ENCODE data around the gene HINT2.

The HINT2 gene

DNA sequence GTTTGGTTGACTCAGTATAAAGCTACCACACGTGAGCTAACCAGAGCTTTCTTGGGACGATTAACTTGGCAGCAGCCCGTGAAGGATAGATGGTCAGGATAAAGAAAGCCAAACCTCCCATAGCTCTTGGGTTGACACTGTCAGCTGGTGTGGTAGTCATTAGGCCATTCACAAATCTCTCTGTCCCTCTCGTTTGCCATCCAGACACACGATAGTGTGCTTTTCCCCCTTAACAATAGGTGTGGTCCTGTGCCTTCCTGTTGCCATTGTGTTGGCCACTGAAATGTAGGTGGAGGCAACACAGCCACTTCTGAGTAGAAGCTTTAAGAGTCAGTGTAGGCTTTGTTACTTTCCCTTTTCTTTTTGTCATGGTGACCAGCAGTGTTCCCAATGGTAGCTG, 43.6 kb upstream of the HINT2 start:
- no peak for FAIRE-seq
- no peak for DNase-seq (ENCODE audit: insufficient read length, low spot score)
- TF ChIP-seq, protein P1, sequence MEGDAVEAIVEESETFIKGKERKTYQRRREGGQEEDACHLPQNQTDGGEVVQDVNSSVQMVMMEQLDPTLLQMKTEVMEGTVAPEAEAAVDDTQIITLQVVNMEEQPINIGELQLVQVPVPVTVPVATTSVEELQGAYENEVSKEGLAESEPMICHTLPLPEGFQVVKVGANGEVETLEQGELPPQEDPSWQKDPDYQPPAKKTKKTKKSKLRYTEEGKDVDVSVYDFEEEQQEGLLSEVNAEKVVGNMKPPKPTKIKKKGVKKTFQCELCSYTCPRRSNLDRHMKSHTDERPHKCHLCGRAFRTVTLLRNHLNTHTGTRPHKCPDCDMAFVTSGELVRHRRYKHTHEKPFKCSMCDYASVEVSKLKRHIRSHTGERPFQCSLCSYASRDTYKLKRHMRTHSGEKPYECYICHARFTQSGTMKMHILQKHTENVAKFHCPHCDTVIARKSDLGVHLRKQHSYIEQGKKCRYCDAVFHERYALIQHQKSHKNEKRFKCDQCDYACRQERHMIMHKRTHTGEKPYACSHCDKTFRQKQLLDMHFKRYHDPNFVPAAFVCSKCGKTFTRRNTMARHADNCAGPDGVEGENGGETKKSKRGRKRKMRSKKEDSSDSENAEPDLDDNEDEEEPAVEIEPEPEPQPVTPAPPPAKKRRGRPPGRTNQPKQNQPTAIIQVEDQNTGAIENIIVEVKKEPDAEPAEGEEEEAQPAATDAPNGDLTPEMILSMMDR (IDR thresholded peaks at IDR 0.05; ENCODE audit: insufficient read depth, missing control alignments) = no peak

DNA sequence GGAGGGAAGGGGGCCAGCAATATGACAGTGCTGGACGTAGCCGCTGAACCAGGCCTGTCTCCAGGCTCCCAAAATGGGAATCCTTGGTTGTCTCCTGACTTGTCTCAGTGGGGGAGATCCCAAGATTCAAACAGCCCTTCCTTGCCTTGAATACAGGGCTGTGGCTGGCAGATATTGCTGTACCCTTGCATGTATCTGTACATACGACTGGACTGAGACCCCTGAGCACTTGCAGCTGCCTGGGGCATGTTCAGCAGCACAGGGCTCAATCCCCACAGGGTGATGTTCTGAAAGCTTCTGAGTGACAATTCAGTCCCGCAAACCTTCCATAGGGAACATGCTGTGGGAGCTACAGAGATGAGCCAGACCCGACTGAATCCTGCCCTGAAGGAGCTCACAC, 42.0 kb upstream of the HINT2 start:
- no peak for FAIRE-seq

DNA sequence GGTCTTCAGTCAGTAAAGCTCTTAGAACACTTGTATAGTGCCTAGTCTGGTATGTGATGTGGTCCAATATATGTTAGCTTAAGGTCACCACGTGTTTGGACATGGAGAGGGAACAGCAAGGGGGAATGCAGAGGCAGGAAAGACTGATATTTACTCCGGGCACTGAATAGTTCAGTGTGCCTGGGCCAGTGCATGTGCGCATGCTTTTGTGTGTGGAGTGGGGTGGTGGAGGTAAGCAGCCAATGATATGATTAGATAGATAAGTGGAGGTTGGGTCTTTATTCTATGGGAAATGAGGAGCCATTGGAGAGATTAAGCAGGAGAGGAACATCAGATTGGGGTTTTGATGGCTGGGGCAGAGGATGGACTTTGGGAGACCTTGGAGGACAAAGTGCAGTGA, 41.4 kb upstream of the HINT2 start:
- TF ChIP-seq, protein P1 (IDR thresholded peaks at IDR 0.05; ENCODE audit: insufficient read depth, missing control alignments) = no peak
- FAIRE-seq = no peak
- no peak for DNase-seq (ENCODE audit: insufficient read length, low spot score)

More for the DNA sequence above, 42.0 kb upstream of the HINT2 start:
- DNase-seq (ENCODE audit: insufficient read length, low spot score) = no peak
- TF ChIP-seq, protein P1 (IDR thresholded peaks at IDR 0.05; ENCODE audit: insufficient read depth, missing control alignments) = no peak

DNA sequence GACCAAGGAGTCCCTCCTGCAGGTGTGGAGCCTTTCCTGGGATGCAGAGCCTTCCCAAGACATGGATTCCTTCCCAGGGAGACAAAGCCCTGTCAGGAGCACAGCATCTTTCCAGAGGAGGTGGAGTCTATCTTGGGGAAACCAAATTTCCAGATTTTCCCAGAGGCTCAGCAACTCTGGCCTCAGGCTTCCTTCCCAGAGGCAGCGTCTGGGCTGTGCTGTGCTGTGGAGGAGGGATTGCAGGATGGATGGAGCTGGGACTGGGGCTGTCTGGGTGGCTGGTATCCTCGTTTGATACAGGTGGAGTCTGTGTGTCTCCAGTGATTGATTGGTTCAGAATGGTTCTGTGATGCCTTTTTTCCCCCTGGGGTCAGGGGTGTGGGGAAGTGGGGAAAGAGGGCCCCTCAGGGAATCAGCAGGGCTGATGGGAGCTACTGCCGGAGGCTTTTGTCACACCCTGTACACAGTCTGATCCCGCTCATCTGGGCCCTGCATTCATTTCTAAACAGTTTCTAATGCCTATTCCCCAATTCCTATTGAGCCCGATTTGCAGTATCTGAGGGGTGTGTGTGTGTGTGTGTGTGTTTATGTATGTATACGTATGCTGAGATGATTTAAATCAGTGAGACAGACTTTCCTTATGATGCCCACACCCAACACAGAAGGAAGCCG, 39.4 kb upstream of the HINT2 start:
- TF ChIP-seq, protein P1 (IDR thresholded peaks at IDR 0.05; ENCODE audit: insufficient read depth, missing control alignments) = no peak
- FAIRE-seq = no peak

DNA sequence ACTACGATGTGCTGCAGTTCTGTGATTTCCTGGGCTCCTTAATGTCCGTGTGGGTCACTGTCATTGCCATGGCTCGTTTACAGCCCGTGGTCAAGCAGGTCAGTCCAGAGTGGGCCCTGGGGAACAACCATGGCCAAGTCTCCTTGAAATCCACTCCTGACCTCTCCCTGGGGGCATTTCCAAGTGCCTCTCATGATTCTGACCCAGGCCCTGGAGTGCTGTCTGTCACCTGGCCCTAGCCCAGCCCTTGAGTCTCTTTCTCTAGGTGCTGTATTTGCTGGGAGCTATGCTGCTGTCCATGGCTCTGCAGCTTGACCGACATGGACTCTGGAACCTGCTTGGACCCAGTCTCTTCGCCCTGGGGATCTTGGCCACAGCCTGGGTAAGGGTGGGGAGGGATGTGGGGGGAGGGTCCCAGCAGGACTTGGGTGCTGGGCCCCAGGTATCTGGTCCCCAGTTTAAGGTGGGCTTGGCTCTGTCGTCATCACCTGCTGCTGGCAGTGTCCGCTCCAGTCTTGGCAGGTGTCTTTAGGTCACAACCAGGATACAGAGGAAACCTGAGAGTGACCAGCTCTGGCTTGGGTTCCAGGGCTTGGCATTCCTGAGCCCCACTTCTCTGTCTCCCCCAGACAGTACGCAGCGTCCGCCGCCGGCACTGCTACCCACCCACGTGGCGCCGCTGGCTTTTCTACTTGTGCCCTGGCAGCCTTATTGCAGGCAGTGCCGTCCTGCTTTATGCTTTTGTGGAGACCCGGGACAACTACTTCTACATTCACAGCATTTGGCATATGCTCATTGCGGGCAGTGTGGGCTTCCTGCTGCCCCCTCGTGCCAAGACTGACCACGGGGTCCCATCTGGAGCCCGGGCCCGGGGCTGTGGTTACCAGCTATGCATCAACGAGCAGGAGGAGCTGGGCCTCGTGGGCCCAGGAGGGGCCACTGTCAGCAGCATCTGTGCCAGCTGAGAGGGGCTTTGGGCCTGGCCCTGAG, 38.3 kb upstream of the HINT2 start:
- DNase-seq (ENCODE audit: insufficient read length, low spot score) = no peak
- TF ChIP-seq, protein P1 (IDR thresholded peaks at IDR 0.05; ENCODE audit: insufficient read depth, missing control alignments) = no peak
- FAIRE-seq = no peak

More for the DNA sequence above, 39.4 kb upstream of the HINT2 start:
- no peak for DNase-seq (ENCODE audit: insufficient read length, low spot score)

DNA sequence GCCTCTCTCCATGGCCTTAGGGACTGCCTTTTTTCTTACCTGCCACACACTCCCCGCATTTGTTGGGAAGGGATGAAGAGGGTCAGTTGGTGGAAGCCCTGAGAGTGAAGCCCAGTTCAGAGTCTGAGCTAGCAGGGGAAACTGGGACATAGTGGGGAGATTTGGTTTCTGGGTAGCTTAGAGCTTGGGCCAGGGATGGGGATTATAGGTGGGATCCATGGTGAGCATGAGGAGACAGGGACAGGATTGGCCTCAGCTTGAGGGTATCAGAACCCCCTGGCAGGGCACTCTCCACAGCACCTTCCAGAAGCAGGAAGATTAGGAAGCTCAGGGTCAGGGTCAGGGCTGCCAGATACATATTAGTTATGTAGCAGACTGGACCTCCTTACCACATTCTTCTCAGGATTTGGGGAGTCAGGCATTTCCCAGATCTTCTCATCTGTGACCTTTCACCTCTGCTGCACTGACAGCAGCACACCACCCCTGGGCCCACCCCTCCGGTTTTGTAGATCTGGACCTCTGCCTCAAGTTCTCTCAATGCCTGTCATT, 37.5 kb upstream of the HINT2 start:
- TF ChIP-seq, protein P1 (IDR thresholded peaks at IDR 0.05; ENCODE audit: insufficient read depth, missing control alignments) = no peak
- FAIRE-seq (no peak), DNase-seq (ENCODE audit: insufficient read length, low spot score) (no peak)

Data from D721Med (cell line).